ENCODE data around the gene RCAN2.

- TF ChIP-seq EZH2 (IDR thresholded peaks at IDR 0.05; ENCODE audit: borderline replicate concordance, insufficient read depth, low read depth, low read length, poor library complexity, severe bottlenecking) (no peak), CTCF (IDR thresholded peaks at IDR 0.05) (no peak)
Measured at GRCh38 chr6:46340246-46340645, 151.0 kb downstream of the RCAN2 start.

Measured in B cell (primary cell).